HEK293 (cell line): ENCODE results near the gene MAMDC2.
A peak's percentile ranks its signal among the peaks of the same experiment; 100 is the strongest.

Experiments
- CTCF ChIA-PET: fragments of 350-600 bp; formaldehyde crosslinking; extraction: SDS; loops from one replicate; lab custom pipeline; 2021; ENCODE audit warnings: antibody characterized with exemption; lab: Yijun Ruan, JAX
- POLR2A ChIA-PET: fragments of 300-600 bp; formaldehyde crosslinking; extraction: SDS; loops from one replicate; lab custom pipeline; 2020; ENCODE audit warnings: antibody characterized with exemption, inconsistent platforms; lab: Yijun Ruan, JAX
- H3K27ac ChIP-seq: fragments of 200-500 bp; sonication (Bioruptor generic); 2 replicates; pipeline ENCODE4 v1.5.1; 2014; ENCODE audit warnings: low read depth, low read length, control low read depth, inconsistent platforms; ENCODE audit errors: extremely low read depth
- H3K36me3 ChIP-seq, 2 experiments: fragments of 200-500 bp in 1 of 2; sonication (Bioruptor generic) in 1 of 2; 1 replicate in 1 of 2; 2 replicates in 1 of 2; pipeline ENCODE4 v1.5.1; 2014 to 2017; ENCODE audit warnings: inconsistent platforms in 2 of 2, low read length in 2 of 2; ENCODE audit not compliant: control insufficient read depth in 2 of 2, insufficient read depth in 1 of 2
- H3K4me1 ChIP-seq: fragments of 200-500 bp; sonication (Bioruptor generic); 2 replicates; pipeline ENCODE4 v1.5.1; 2014; ENCODE audit warnings: mild to moderate bottlenecking, low read length, inconsistent platforms; ENCODE audit not compliant: control insufficient read depth, insufficient read depth
- H3K4me3 ChIP-seq: 2 replicates; pipeline ENCODE4 v1.5.1; 2011; ENCODE audit warnings: low read depth, mild to moderate bottlenecking, control low read depth, low read length, moderate library complexity
- H3K9me3 ChIP-seq: fragments of 200-500 bp; sonication (Bioruptor generic); 2 replicates; pipeline ENCODE4 v1.5.1; 2014; ENCODE audit warnings: low read depth, low read length, inconsistent platforms; ENCODE audit not compliant: control insufficient read depth, insufficient read depth
- INSM2 ChIP-seq: fragments of 450-650 bp; formaldehyde crosslinking; IDR thresholded peaks from 2 replicates; pipeline ENCODE4 v1.5.1; 2016; ENCODE audit warnings: missing biosample characterization, missing genetic modification characterization
- MYNN ChIP-seq: fragments of 450-650 bp; formaldehyde crosslinking; IDR thresholded peaks from 2 replicates; pipeline ENCODE4 v1.5.1; 2016; ENCODE audit warnings: missing biosample characterization, missing genetic modification characterization, borderline replicate concordance
- PRDM4 ChIP-seq: fragments of 450-650 bp; formaldehyde crosslinking; IDR thresholded peaks from 2 replicates; pipeline ENCODE4 v1.5.1; 2017; ENCODE audit warnings: missing biosample characterization, missing genetic modification characterization
- ZBTB17 ChIP-seq: fragments of 450-650 bp; formaldehyde crosslinking; IDR thresholded peaks from 2 replicates; pipeline ENCODE4 v1.5.1; 2016; ENCODE audit warnings: missing biosample characterization, missing genetic modification characterization
- ZNF112 ChIP-seq: fragments of 450-650 bp; formaldehyde crosslinking; IDR thresholded peaks from 2 replicates; pipeline ENCODE4 v1.5.0; 2017; ENCODE audit warnings: missing biosample characterization, missing genetic modification characterization
- ZNF169 ChIP-seq: fragments of 450-650 bp; formaldehyde crosslinking; IDR thresholded peaks from 2 replicates; pipeline ENCODE4 v1.5.1; 2016; ENCODE audit warnings: missing biosample characterization, missing genetic modification characterization
- ZNF239 ChIP-seq: fragments of 450-650 bp; formaldehyde crosslinking; IDR thresholded peaks from 2 replicates; pipeline ENCODE4 v1.5.1; 2016; ENCODE audit warnings: missing biosample characterization, missing genetic modification characterization
- ZNF302 ChIP-seq: fragments of 450-650 bp; formaldehyde crosslinking; IDR thresholded peaks from 2 replicates; pipeline ENCODE4 v1.5.1; 2016; ENCODE audit warnings: missing biosample characterization, missing genetic modification characterization, low read depth
- ZNF513 ChIP-seq: fragments of 450-650 bp; IDR thresholded peaks from 2 replicates; pipeline ENCODE4 v1.5.1; 2018; ENCODE audit warnings: missing biosample characterization, missing genetic modification characterization
- ZNF514 ChIP-seq: fragments of 450-650 bp; formaldehyde crosslinking; IDR thresholded peaks from 2 replicates; pipeline ENCODE4 v1.5.1; 2016; ENCODE audit warnings: missing biosample characterization, missing genetic modification characterization
- ZNF521 ChIP-seq: fragments of 450-650 bp; formaldehyde crosslinking; IDR thresholded peaks from 2 replicates; pipeline ENCODE4 v1.5.1; 2017; ENCODE audit warnings: missing biosample characterization, mild to moderate bottlenecking, missing genetic modification characterization
- ZNF561 ChIP-seq: fragments of 450-650 bp; IDR thresholded peaks from 2 replicates; pipeline ENCODE4 v1.5.1; 2018; ENCODE audit warnings: missing biosample characterization, missing genetic modification characterization, borderline replicate concordance
- ZNF747 ChIP-seq: fragments of 450-650 bp; formaldehyde crosslinking; IDR thresholded peaks from 2 replicates; pipeline ENCODE4 v1.5.1; 2016; ENCODE audit warnings: missing biosample characterization, missing genetic modification characterization
- ZNF776 ChIP-seq: fragments of 450-650 bp; formaldehyde crosslinking; IDR thresholded peaks from 2 replicates; pipeline ENCODE4 v1.5.0; 2017; ENCODE audit warnings: missing biosample characterization, missing genetic modification characterization, borderline replicate concordance
- ZNF830 ChIP-seq: fragments of 450-650 bp; IDR thresholded peaks from 2 replicates; pipeline ENCODE4 v1.5.0; 2018; ENCODE audit warnings: missing biosample characterization, missing genetic modification characterization, low read depth, mild to moderate bottlenecking, moderate library complexity

Gene MAMDC2

GRCh38 chr9:70042461-70043215 is 1.0 kb upstream of the MAMDC2 start:
- Histone ChIP-seq H3K9me3 (no peaks in the 10 kb centered on the region), H3K4me1 (no peaks in the 10 kb centered on the region), H3K27ac (no peak overlapping the region), H3K4me3 (no peak overlapping the region), H3K36me3 (no peaks in the 10 kb centered on the region)
- ChIA-PET POLR2A (no interaction called here), CTCF (interaction anchor here (0.6 to 1.9 kb wide), 3 partner anchors 66 to 78 kb away, joined by 3 to 5 read pairs (median 4); no protein-coding TSS in a partner anchor)
- no peak for TF ChIP-seq INSM2 (tag by site-specific recombination)
- no peak for TF ChIP-seq MYNN (tag by site-specific recombination)
- no peak for TF ChIP-seq PRDM4 (tag by site-specific recombination)
- no peak for TF ChIP-seq ZNF239 (tag by site-specific recombination)
- TF ChIP-seq ZNF776 (tag by site-specific recombination): no peak
- no peak for TF ChIP-seq ZNF747 (tag by site-specific recombination)
- no peak for TF ChIP-seq ZNF830 (tag by site-specific recombination)
- TF ChIP-seq ZNF112: no peak
- no peak for TF ChIP-seq ZBTB17 (tag by site-specific recombination)
- TF ChIP-seq ZNF521 (tag by site-specific recombination): no peak
- TF ChIP-seq ZNF514 (tag by site-specific recombination): no peak
- no peak for TF ChIP-seq ZNF169 (tag by site-specific recombination)
- TF ChIP-seq ZNF561: no peak

GRCh38 chr9:70043285-70043684 is 363 bp upstream of the MAMDC2 start:
- peak; percentile 38 for TF ChIP-seq ZNF513 (tag by site-specific recombination)
- no peak for TF ChIP-seq ZNF302 (tag by site-specific recombination)
- CTCF ChIA-PET: interaction anchor here (1.3 kb wide), 1 partner anchor 78 kb away, joined by 4 read pairs; no protein-coding TSS in a partner anchor
- no peak overlapping the region for H3K27ac ChIP-seq
- no peaks in the 10 kb centered on the region for H3K36me3 ChIP-seq
- H3K4me1 ChIP-seq: no peaks in the 10 kb centered on the region
- no peaks in the 10 kb centered on the region for H3K9me3 ChIP-seq
- POLR2A ChIA-PET: no interaction called here
- H3K4me3 ChIP-seq: no peak overlapping the region
